ENCODE results near the gene NAV2.

The NAV2 gene

GRCh38 chr11:20037396-20038153 is 324.9 kb downstream of the NAV2 start:
- no peak for TF ChIP-seq CTCF (IDR thresholded peaks at IDR 0.05; ENCODE audit: control insufficient read depth, extremely low read depth, insufficient read depth)

GRCh38 chr11:20038412-20038811 is 325.8 kb downstream of the NAV2 start:
- no peak for TF ChIP-seq CTCF (IDR thresholded peaks at IDR 0.05; ENCODE audit: control insufficient read depth, extremely low read depth, insufficient read depth)
- DNase-seq (ENCODE audit: low read depth) = no peak
- H3K4me3 ChIP-seq (ENCODE audit: low read depth, low read length) = no peak overlapping the region

More at GRCh38 chr11:20037396-20038153, 324.9 kb downstream of the NAV2 start:
- H3K4me3 ChIP-seq (ENCODE audit: low read depth, low read length) = no peak overlapping the region
- DNase-seq (ENCODE audit: low read depth) = no peak

GRCh38 chr11:20038972-20039371 is 326.3 kb downstream of the NAV2 start:
- DNase-seq (ENCODE audit: low read depth) = no peak
- no peak overlapping the region for H3K4me3 ChIP-seq (ENCODE audit: low read depth, low read length)
- TF ChIP-seq CTCF (IDR thresholded peaks at IDR 0.05; ENCODE audit: control insufficient read depth, extremely low read depth, insufficient read depth) = no peak

GRCh38 chr11:20041499-20041898 is 328.9 kb downstream of the NAV2 start:
- DNase-seq (ENCODE audit: low read depth) = no peak

GRCh38 chr11:20042045-20042639 is 329.5 kb downstream of the NAV2 start:
- no peak for TF ChIP-seq CTCF (IDR thresholded peaks at IDR 0.05; ENCODE audit: control insufficient read depth, extremely low read depth, insufficient read depth)
- no peak overlapping the region for H3K4me3 ChIP-seq (ENCODE audit: low read depth, low read length)
- DNase-seq (ENCODE audit: low read depth) = no peak

More at GRCh38 chr11:20041499-20041898, 328.9 kb downstream of the NAV2 start:
- no peak overlapping the region for H3K4me3 ChIP-seq (ENCODE audit: low read depth, low read length)
- no peak for TF ChIP-seq CTCF (IDR thresholded peaks at IDR 0.05; ENCODE audit: control insufficient read depth, extremely low read depth, insufficient read depth)

GRCh38 chr11:20042811-20043341 is 330.2 kb downstream of the NAV2 start:
- no peak overlapping the region for H3K4me3 ChIP-seq (ENCODE audit: low read depth, low read length)
- no peak for DNase-seq (ENCODE audit: low read depth)
- no peak for TF ChIP-seq CTCF (IDR thresholded peaks at IDR 0.05; ENCODE audit: control insufficient read depth, extremely low read depth, insufficient read depth)
